HG03575 (cell line): ENCODE results near the gene GLIPR1.
"Not testable (repeated sequence)": the region's sequence is repeated elsewhere in the genome, so short reads cannot be mapped to it uniquely, and the experiment has no call there.

ENCODE experiments used
- ATAC-seq: cut with Tn5 transposase; IDR thresholded peaks from one replicate; pipeline ENCODE4 v1.9.1; 2021; ENCODE audit not compliant: unreplicated experiment, insufficient number of reproducible peaks, low FRiP score; ENCODE audit errors: extremely low read depth

GLIPR1 gene

GRCh38 chr12:75471902-75472890 lies 8.4 kb upstream of the GLIPR1 start:
- ATAC-seq = no peak

GRCh38 chr12:75474116-75474515 lies 6.4 kb upstream of the GLIPR1 start:
- no peak for ATAC-seq

- no peak for ATAC-seq
Observed at GRCh38 chr12:75476071-75476470, 4.5 kb upstream of the GLIPR1 start.

GRCh38 chr12:75477137-75477536 lies 3.4 kb upstream of the GLIPR1 start:
- no peak for ATAC-seq

- ATAC-seq = no peak
Observed at GRCh38 chr12:75478116-75478794, 2.3 kb upstream of the GLIPR1 start.

GRCh38 chr12:75479963-75480461 lies 543 bp upstream of the GLIPR1 start:
- ATAC-seq = peak; percentile 22

GRCh38 chr12:75481013-75481705 lies 604 bp downstream of the GLIPR1 start:
- ATAC-seq = no peak

- ATAC-seq = no peak
Observed at GRCh38 chr12:75481774-75482173, 1.2 kb downstream of the GLIPR1 start.

GRCh38 chr12:75482646-75483045 lies 2.1 kb downstream of the GLIPR1 start:
- no peak for ATAC-seq

- no peak for ATAC-seq
Observed at GRCh38 chr12:75483431-75483830, 2.9 kb downstream of the GLIPR1 start.

- ATAC-seq = not testable (repeated sequence)
Observed at GRCh38 chr12:75484450-75484849, 3.9 kb downstream of the GLIPR1 start.

GRCh38 chr12:75487308-75487707 lies 6.8 kb downstream of the GLIPR1 start:
- no peak for ATAC-seq

GRCh38 chr12:75488553-75488952 lies 8.0 kb downstream of the GLIPR1 start:
- no peak for ATAC-seq

- no peak for ATAC-seq
Observed at GRCh38 chr12:75489187-75489586, 8.6 kb downstream of the GLIPR1 start.

GRCh38 chr12:75489613-75490210 lies 9.2 kb downstream of the GLIPR1 start:
- no peak for ATAC-seq

GRCh38 chr12:75491169-75491568 lies 10.6 kb downstream of the GLIPR1 start:
- no peak for ATAC-seq

GRCh38 chr12:75503459-75503858 lies 22.9 kb downstream of the GLIPR1 start:
- no peak for ATAC-seq

- ATAC-seq = no peak
Observed at GRCh38 chr12:75503866-75504265, 23.3 kb downstream of the GLIPR1 start.

GRCh38 chr12:75505706-75506312 lies 25.3 kb downstream of the GLIPR1 start:
- no peak for ATAC-seq
